ENCODE results near the gene STRA8.

DNA sequence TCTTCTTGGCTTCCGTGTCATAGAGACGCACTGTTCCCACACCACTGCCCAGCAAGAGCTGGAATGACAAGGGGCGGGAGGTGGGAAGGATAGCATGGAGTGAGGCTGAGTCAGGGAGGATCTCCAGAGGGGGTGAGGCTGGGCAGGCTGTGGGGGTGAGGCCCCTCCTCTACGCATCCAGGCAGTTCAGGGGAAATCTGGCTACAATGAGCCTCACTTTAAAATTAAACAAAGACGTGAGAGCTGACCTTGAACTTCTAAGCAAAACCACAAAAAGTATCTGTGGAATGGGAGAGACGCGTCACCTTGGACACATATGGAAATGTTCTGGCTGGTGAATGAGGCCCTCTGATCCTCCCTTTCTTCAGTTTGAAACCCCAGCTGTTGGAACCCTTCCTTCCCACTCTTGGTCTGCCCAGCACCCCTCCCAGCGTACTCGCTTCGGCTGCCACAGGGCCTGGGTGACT is 40.0 kb upstream of the STRA8 start:
- TF ChIP-seq POLR2A (IDR thresholded peaks at IDR 0.05), result no peak
- TF ChIP-seq, protein P1, sequence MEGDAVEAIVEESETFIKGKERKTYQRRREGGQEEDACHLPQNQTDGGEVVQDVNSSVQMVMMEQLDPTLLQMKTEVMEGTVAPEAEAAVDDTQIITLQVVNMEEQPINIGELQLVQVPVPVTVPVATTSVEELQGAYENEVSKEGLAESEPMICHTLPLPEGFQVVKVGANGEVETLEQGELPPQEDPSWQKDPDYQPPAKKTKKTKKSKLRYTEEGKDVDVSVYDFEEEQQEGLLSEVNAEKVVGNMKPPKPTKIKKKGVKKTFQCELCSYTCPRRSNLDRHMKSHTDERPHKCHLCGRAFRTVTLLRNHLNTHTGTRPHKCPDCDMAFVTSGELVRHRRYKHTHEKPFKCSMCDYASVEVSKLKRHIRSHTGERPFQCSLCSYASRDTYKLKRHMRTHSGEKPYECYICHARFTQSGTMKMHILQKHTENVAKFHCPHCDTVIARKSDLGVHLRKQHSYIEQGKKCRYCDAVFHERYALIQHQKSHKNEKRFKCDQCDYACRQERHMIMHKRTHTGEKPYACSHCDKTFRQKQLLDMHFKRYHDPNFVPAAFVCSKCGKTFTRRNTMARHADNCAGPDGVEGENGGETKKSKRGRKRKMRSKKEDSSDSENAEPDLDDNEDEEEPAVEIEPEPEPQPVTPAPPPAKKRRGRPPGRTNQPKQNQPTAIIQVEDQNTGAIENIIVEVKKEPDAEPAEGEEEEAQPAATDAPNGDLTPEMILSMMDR (IDR thresholded peaks at IDR 0.05), result no peak
